ENCODE results near the gene SLC22A16.

DNA sequence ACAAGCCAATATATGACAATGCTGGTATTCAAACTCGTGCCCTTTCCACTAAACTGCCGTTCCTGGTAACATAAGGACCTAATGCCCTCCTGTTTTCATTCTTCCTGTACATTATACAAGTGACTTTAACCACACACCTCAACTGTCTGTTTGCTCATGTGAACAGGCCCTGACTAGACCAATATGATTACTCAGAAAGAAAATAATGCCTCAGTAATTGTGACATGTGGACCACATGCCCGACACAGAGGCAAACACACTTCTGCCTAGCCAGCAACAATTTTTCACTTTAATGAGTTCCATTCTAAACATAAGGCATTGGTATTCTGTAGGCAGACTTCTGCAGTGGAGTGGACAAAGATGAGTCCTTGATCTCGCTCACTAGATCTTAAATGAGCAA lies 30.0 kb downstream of the SLC22A16 start:
- TF ChIP-seq POLR2A (IDR thresholded peaks at IDR 0.05): no peak
- TF ChIP-seq, protein P1, sequence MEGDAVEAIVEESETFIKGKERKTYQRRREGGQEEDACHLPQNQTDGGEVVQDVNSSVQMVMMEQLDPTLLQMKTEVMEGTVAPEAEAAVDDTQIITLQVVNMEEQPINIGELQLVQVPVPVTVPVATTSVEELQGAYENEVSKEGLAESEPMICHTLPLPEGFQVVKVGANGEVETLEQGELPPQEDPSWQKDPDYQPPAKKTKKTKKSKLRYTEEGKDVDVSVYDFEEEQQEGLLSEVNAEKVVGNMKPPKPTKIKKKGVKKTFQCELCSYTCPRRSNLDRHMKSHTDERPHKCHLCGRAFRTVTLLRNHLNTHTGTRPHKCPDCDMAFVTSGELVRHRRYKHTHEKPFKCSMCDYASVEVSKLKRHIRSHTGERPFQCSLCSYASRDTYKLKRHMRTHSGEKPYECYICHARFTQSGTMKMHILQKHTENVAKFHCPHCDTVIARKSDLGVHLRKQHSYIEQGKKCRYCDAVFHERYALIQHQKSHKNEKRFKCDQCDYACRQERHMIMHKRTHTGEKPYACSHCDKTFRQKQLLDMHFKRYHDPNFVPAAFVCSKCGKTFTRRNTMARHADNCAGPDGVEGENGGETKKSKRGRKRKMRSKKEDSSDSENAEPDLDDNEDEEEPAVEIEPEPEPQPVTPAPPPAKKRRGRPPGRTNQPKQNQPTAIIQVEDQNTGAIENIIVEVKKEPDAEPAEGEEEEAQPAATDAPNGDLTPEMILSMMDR (IDR thresholded peaks at IDR 0.05 in 8 of 11, conservative IDR thresholded peaks at IDR 0.05 in 3 of 11): no peak
- TF ChIP-seq POLR2AphosphoS5 (IDR thresholded peaks at IDR 0.05): no peak
